Hematopoietic multipotent progenitor cell (in vitro differentiated cells): ENCODE measurements around the gene RFXANK. TPM values are rescaled to one million over a fixed set of nuclear protein-coding genes. Genes with fewer than 3 reads are reported as not detected.
"Not testable (repeated sequence)": the region's sequence is repeated elsewhere in the genome, so short reads cannot be mapped to it uniquely, and the experiment has no call there.

Source experiments
- DNase-seq, 3 donors: peaks; one replicate each; pipeline ENCODE4 v3.0.0-alpha.2; 2011 to 2015; ENCODE audit warnings: low read depth in 2 of 3, low spot score in 2 of 3
- total RNA-seq: library from RNA; depleted of rRNA; stranded (reverse); fragments of >200 nt; gene quantifications from one replicate; pipeline ENCODE4 v1.2.3, GENCODE V29; 2012

RFXANK gene
- 90.2 TPM for total RNA-seq

GRCh38 chr19:19192078-19192882, at the start of gene RFXANK, which contains the start of gene BORCS8:
Gene RFXANK (plus strand): TSS chr19:19192258. CDS start chr19:19193947, 1,689 bp downstream.
Gene BORCS8 (minus strand): TSS chr19:19192152. CDS start chr19:19192117, 35 bp downstream.
- peak; percentile 98 to 100 (median 100) for DNase-seq

GRCh38 chr19:19142347-19142746, 49.7 kb upstream of the RFXANK start:
- DNase-seq: no peak

GRCh38 chr19:19145281-19145680, 46.8 kb upstream of the RFXANK start:
- no peak for DNase-seq

GRCh38 chr19:19145684-19146608, 46.1 kb upstream of the RFXANK start:
- peak; percentile 66 to 82 (median 71) for DNase-seq

- no peak for DNase-seq
These were observed 45.2 kb upstream of the RFXANK start for GRCh38 chr19:19146865-19147264.

GRCh38 chr19:19147344-19147743, 44.7 kb upstream of the RFXANK start:
- no peak for DNase-seq

GRCh38 chr19:19148504-19148903, 43.6 kb upstream of the RFXANK start:
- DNase-seq: not testable (repeated sequence)

- DNase-seq: no peak
These were observed 42.6 kb upstream of the RFXANK start for GRCh38 chr19:19149435-19149834.

GRCh38 chr19:19151418-19151817, 40.6 kb upstream of the RFXANK start:
- no peak for DNase-seq

- no peak for DNase-seq
These were observed 39.2 kb upstream of the RFXANK start for GRCh38 chr19:19152668-19153384.

GRCh38 chr19:19154768-19155494, 37.1 kb upstream of the RFXANK start:
- no peak for DNase-seq

- no peak for DNase-seq
These were observed 36.4 kb upstream of the RFXANK start for GRCh38 chr19:19155495-19156219.

- DNase-seq: no peak
These were observed 34.2 kb upstream of the RFXANK start for GRCh38 chr19:19157808-19158207.

GRCh38 chr19:19159534-19159933, 32.5 kb upstream of the RFXANK start:
- DNase-seq: no peak

GRCh38 chr19:19160461-19161035, 31.5 kb upstream of the RFXANK start:
- DNase-seq: peak in 2 of 3 donors; percentile 36 to 68

- no peak for DNase-seq
These were observed 29.6 kb upstream of the RFXANK start for GRCh38 chr19:19162495-19162894.

GRCh38 chr19:19165396-19165795, 26.7 kb upstream of the RFXANK start:
- no peak for DNase-seq

GRCh38 chr19:19167612-19168011, 24.4 kb upstream of the RFXANK start:
- no peak for DNase-seq
